ENCODE data around the gene RRAD.

DNA sequence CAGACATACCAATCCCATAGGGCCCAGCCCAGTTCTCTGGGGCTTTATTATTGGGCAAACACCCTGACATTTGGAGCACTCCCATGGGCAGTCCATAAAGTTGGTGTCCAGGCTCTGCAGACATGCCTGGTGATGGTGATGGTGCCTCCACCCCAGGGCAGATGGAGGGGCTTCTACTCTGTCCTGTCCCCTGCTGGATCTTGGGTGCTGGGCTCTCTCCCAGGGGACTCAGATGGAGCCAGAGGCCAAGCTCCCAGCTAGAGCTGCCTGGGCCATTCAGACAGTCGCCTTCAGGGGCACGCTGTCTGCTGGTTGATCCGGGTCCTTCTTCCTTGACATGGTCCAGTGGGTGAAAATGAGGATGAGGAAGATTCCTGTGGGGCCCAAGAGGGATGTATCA is 17.2 kb downstream of the RRAD start:
- TF ChIP-seq, protein P1, sequence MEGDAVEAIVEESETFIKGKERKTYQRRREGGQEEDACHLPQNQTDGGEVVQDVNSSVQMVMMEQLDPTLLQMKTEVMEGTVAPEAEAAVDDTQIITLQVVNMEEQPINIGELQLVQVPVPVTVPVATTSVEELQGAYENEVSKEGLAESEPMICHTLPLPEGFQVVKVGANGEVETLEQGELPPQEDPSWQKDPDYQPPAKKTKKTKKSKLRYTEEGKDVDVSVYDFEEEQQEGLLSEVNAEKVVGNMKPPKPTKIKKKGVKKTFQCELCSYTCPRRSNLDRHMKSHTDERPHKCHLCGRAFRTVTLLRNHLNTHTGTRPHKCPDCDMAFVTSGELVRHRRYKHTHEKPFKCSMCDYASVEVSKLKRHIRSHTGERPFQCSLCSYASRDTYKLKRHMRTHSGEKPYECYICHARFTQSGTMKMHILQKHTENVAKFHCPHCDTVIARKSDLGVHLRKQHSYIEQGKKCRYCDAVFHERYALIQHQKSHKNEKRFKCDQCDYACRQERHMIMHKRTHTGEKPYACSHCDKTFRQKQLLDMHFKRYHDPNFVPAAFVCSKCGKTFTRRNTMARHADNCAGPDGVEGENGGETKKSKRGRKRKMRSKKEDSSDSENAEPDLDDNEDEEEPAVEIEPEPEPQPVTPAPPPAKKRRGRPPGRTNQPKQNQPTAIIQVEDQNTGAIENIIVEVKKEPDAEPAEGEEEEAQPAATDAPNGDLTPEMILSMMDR (IDR thresholded peaks at IDR 0.05): no peak
- TF ChIP-seq, protein P2, sequence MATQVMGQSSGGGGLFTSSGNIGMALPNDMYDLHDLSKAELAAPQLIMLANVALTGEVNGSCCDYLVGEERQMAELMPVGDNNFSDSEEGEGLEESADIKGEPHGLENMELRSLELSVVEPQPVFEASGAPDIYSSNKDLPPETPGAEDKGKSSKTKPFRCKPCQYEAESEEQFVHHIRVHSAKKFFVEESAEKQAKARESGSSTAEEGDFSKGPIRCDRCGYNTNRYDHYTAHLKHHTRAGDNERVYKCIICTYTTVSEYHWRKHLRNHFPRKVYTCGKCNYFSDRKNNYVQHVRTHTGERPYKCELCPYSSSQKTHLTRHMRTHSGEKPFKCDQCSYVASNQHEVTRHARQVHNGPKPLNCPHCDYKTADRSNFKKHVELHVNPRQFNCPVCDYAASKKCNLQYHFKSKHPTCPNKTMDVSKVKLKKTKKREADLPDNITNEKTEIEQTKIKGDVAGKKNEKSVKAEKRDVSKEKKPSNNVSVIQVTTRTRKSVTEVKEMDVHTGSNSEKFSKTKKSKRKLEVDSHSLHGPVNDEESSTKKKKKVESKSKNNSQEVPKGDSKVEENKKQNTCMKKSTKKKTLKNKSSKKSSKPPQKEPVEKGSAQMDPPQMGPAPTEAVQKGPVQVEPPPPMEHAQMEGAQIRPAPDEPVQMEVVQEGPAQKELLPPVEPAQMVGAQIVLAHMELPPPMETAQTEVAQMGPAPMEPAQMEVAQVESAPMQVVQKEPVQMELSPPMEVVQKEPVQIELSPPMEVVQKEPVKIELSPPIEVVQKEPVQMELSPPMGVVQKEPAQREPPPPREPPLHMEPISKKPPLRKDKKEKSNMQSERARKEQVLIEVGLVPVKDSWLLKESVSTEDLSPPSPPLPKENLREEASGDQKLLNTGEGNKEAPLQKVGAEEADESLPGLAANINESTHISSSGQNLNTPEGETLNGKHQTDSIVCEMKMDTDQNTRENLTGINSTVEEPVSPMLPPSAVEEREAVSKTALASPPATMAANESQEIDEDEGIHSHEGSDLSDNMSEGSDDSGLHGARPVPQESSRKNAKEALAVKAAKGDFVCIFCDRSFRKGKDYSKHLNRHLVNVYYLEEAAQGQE (IDR thresholded peaks at IDR 0.05; ENCODE audit: insufficient read depth in 1 of 2, low read depth in 2 of 2, low read length in 1 of 2): no peak
- TF ChIP-seq POLR2AphosphoS5 (IDR thresholded peaks at IDR 0.05; ENCODE audit: low read depth, low read length): no peak
- no peak for TF ChIP-seq TCF7L2 (IDR thresholded peaks at IDR 0.05; ENCODE audit: low read depth, low read length)

Measured in Panc1 (cell line).